Effector memory CD4-positive, alpha-beta T cell (primary cell): ENCODE results near the gene ZBTB45.
A peak's percentile ranks its signal among the peaks of the same experiment; 100 is the strongest.
"Not testable (repeated sequence)": the region's sequence is repeated elsewhere in the genome, so short reads cannot be mapped to it uniquely, and the experiment has no call there.

Experiments used
- DNase-seq, 3 donors: peaks; one replicate each; pipeline ENCODE4 v3.0.0-alpha.2; 2020
- H3K27ac ChIP-seq: 2 replicates; pipeline ENCODE4 v1.7.0; 2013; ENCODE audit warnings: mild to moderate bottlenecking, low read length, moderate library complexity; ENCODE audit not compliant: insufficient read depth, poor library complexity, severe bottlenecking
- H3K27me3 ChIP-seq: replicated peaks from 2 replicates; pipeline ENCODE4 v1.7.0; 2013; ENCODE audit warnings: mild to moderate bottlenecking, low read length; ENCODE audit not compliant: insufficient read depth, control insufficient read depth, poor library complexity, severe bottlenecking
- H3K36me3 ChIP-seq: 2 replicates; pipeline ENCODE4 v1.7.0; 2013; ENCODE audit warnings: mild to moderate bottlenecking, low read length, moderate library complexity; ENCODE audit not compliant: control insufficient read depth, insufficient read depth
- H3K4me1 ChIP-seq: 2 replicates; pipeline ENCODE4 v1.7.0; 2013; ENCODE audit warnings: low read length, mild to moderate bottlenecking; ENCODE audit not compliant: control insufficient read depth, insufficient read depth, poor library complexity, severe bottlenecking
- H3K4me3 ChIP-seq: 2 replicates; pipeline ENCODE4 v1.7.0; 2013; ENCODE audit warnings: low read length, low read depth, mild to moderate bottlenecking; ENCODE audit not compliant: insufficient read depth, poor library complexity, severe bottlenecking
- H3K9me3 ChIP-seq: 2 replicates; pipeline ENCODE4 v1.7.0; 2013; ENCODE audit warnings: mild to moderate bottlenecking, low read length, moderate library complexity; ENCODE audit not compliant: control insufficient read depth

The ZBTB45 gene

GRCh38 chr19:58547323-58548312 is 28.0 kb upstream of the ZBTB45 start:
- no peaks in the 10 kb centered on the region for H3K27me3 ChIP-seq
- peaks cover 24% of the 10 kb centered on the region for H3K4me1 ChIP-seq
- no peaks in the 10 kb centered on the region for H3K9me3 ChIP-seq
- no peak for DNase-seq
- H3K4me3 ChIP-seq = no peak overlapping the region
- H3K27ac ChIP-seq = no peak overlapping the region
- peaks cover 49% of the 10 kb centered on the region for H3K36me3 ChIP-seq

GRCh38 chr19:58546019-58546530 is 26.5 kb upstream of the ZBTB45 start:
- Histone ChIP-seq H3K27ac (peak overlapping the region; percentile 65), H3K9me3 (no peaks in the 10 kb centered on the region), H3K4me3 (peak overlapping the region; percentile 66), H3K36me3 (peaks cover 41% of the 10 kb centered on the region), H3K27me3 (no peaks in the 10 kb centered on the region), H3K4me1 (peaks cover 24% of the 10 kb centered on the region)
- no peak for DNase-seq

GRCh38 chr19:58545286-58546018 is 25.8 kb upstream of the ZBTB45 start:
- H3K9me3 ChIP-seq = no peaks in the 10 kb centered on the region
- peak overlapping the region; percentile 66 for H3K4me3 ChIP-seq

GRCh38 chr19:58544591-58545285 is 25.1 kb upstream of the ZBTB45 start:
- H3K4me3 ChIP-seq = peak overlapping the region; percentile 66
- H3K27me3 ChIP-seq = no peaks in the 10 kb centered on the region
- peaks cover 28% of the 10 kb centered on the region for H3K36me3 ChIP-seq
- DNase-seq = peak; percentile 24 to 70 (median 68)
- no peaks in the 10 kb centered on the region for H3K9me3 ChIP-seq
- H3K4me1 ChIP-seq = peaks cover 24% of the 10 kb centered on the region
- peak overlapping the region; percentile 91 for H3K27ac ChIP-seq

More at GRCh38 chr19:58545286-58546018, 25.8 kb upstream of the ZBTB45 start:
- no peak for DNase-seq
- H3K36me3 ChIP-seq = peaks cover 35% of the 10 kb centered on the region
- no peaks in the 10 kb centered on the region for H3K27me3 ChIP-seq
- H3K27ac ChIP-seq = peak overlapping the region; percentile 65
- H3K4me1 ChIP-seq = peaks cover 24% of the 10 kb centered on the region

- Histone ChIP-seq H3K4me3 (peak within 1 kb of the TSS; percentile 66), H3K27ac (peak within 1 kb of the TSS; percentile 91), H3K4me1 (peaks cover 24% of the 10 kb centered on the region), H3K9me3 (no peaks in the 10 kb centered on the region), H3K36me3 (peaks cover 21% of the 10 kb centered on the region), H3K27me3 (no peaks in the 10 kb centered on the region)
- peak; percentile 100 for DNase-seq
Measured at GRCh38 chr19:58543826-58544590, 24.4 kb upstream of the ZBTB45 start, which contains the start of gene TRIM28. TRIM28 (plus strand) TSS chr19:58544064; CDS start chr19:58544758, 694 bp downstream.

GRCh38 chr19:58542641-58543372 is 23.2 kb upstream of the ZBTB45 start:
- H3K36me3 ChIP-seq, H3K27ac ChIP-seq, DNase-seq, H3K27me3 ChIP-seq, H3K9me3 ChIP-seq, H3K4me3 ChIP-seq: not testable (repeated sequence)
- peaks cover 31% of the 10 kb centered on the region for H3K4me1 ChIP-seq

- not testable (repeated sequence) for H3K27me3 ChIP-seq, H3K4me3 ChIP-seq, H3K4me1 ChIP-seq, H3K36me3 ChIP-seq, H3K9me3 ChIP-seq, DNase-seq, H3K27ac ChIP-seq
Measured at GRCh38 chr19:58539169-58539559, 19.6 kb upstream of the ZBTB45 start.

- Histone ChIP-seq H3K36me3 (no peaks in the 10 kb centered on the region), H3K27me3 (no peaks in the 10 kb centered on the region), H3K4me3 (peak overlapping the region; percentile 57), H3K9me3 (no peaks in the 10 kb centered on the region), H3K27ac (no peak overlapping the region), H3K4me1 (peaks cover 7% of the 10 kb centered on the region)
- DNase-seq = no peak
Measured at GRCh38 chr19:58538257-58539168, 18.9 kb upstream of the ZBTB45 start.
